K562 (cell line): ENCODE data around the gene FADS6. TPM values are rescaled to one million over a fixed set of nuclear protein-coding genes. Genes with fewer than 3 reads are reported as not detected.

ENCODE experiments used
- FOXA3 ChIP-seq, 2 experiments: fragments of 450-650 bp in 1 of 2; sonication (generic) in 1 of 2; formaldehyde crosslinking; IDR thresholded peaks in 1 of 2; conservative IDR thresholded peaks in 1 of 2; 2 replicates each; pipeline versions ENCODE4 v1.4.0 to v1.8.0; 2020 to 2022; ENCODE audit warnings: mild to moderate bottlenecking in 2 of 2, missing genetic modification reagents in 1 of 2
- GATAD2A ChIP-seq: fragments of 450-650 bp; IDR thresholded peaks from 2 replicates; pipeline ENCODE4 v1.6.1; 2017
- HLTF ChIP-seq: fragments of 450-650 bp; IDR thresholded peaks from 2 replicates; pipeline ENCODE4 v1.6.1; 2016
- HNRNPL ChIP-seq: fragments of 200-400 bp; formaldehyde crosslinking; IDR thresholded peaks from 2 replicates; pipeline ENCODE4 v1.6.1; 2017; ENCODE audit warnings: low read depth, mild to moderate bottlenecking, low read length
- NFATC3 ChIP-seq: fragments of 450-650 bp; IDR thresholded peaks from 2 replicates; pipeline ENCODE4 v1.6.1; 2017; ENCODE audit warnings: mild to moderate bottlenecking
- ZKSCAN3 ChIP-seq: fragments of 250-450 bp; sonication (Bioruptor Pico); IDR thresholded peaks from 2 replicates; pipeline ENCODE4 v1.4.0; 2020
- ZNF174 ChIP-seq: fragments of 250-450 bp; sonication (Bioruptor Pico); IDR thresholded peaks from 2 replicates; pipeline ENCODE4 v1.4.0; 2020; ENCODE audit warnings: mild to moderate bottlenecking
- polyA plus RNA-seq, 8 experiments: library from polyadenylated mRNA; depleted of rRNA in 4 of 8; stranded (reverse) in 5 of 8; unstranded in 3 of 8; fragments of >200 nt; fragmentation: Nextera tagmentation in 2 of 8; fragmentation: Illumina TruSeq in 1 of 8; extraction: Ambion mirVana in 2 of 8; extraction: Trizol in 1 of 8; gene quantifications; 2 replicates each; pipeline versions ENCODE4 v1.2.1 to v1.2.3, GENCODE V29; 2011 to 2014; ENCODE audit warnings: inconsistent platforms in 1 of 8, missing spikeins in 1 of 8
- total RNA-seq, 7 experiments: library from RNA; depleted of rRNA in 6 of 7; stranded (reverse); fragments of >200 nt in 6 of 7; fragmentation: Illumina TruSeq in 2 of 7; extraction: Trizol in 2 of 7; gene quantifications; 2 replicates each; pipeline versions ENCODE4 v1.2.1 to v1.2.3, GENCODE V29; 2011 to 2021; ENCODE audit warnings: low replicate concordance in 1 of 7
- TF ChIP-seq, protein P1 (sequence below), 3 experiments: IDR thresholded peaks in 2 of 3; conservative IDR thresholded peaks in 1 of 3; 2 replicates each; pipeline ENCODE4 v1.5.1; 2011 to 2012; ENCODE audit warnings: low read length in 3 of 3, mild to moderate bottlenecking in 3 of 3, control low read depth in 2 of 3, improper control_type of control experiment in 1 of 3, inconsistent platforms in 1 of 3, low read depth in 1 of 3, mixed read lengths in 1 of 3, moderate library complexity in 1 of 3; ENCODE audit not compliant: insufficient read depth in 2 of 3
- TF ChIP-seq, protein P2 (sequence below): sonication (generic); formaldehyde crosslinking; IDR thresholded peaks from 2 replicates; pipeline ENCODE4 v1.8.0; 2023; ENCODE audit warnings: mild to moderate bottlenecking, missing genetic modification reagents
- TF ChIP-seq, protein P3 (sequence below): fragments of 450-650 bp; IDR thresholded peaks from 2 replicates; pipeline ENCODE4 v1.6.1; 2016; ENCODE audit warnings: mild to moderate bottlenecking, moderate library complexity

Gene FADS6
- total and polyA plus RNA-seq, 9 of the 15 experiments (the other 6 are each of a cell fraction or from before 2014, with no cell fraction given): 0.18 to 0.22 TPM; not detected in 7

DNA sequence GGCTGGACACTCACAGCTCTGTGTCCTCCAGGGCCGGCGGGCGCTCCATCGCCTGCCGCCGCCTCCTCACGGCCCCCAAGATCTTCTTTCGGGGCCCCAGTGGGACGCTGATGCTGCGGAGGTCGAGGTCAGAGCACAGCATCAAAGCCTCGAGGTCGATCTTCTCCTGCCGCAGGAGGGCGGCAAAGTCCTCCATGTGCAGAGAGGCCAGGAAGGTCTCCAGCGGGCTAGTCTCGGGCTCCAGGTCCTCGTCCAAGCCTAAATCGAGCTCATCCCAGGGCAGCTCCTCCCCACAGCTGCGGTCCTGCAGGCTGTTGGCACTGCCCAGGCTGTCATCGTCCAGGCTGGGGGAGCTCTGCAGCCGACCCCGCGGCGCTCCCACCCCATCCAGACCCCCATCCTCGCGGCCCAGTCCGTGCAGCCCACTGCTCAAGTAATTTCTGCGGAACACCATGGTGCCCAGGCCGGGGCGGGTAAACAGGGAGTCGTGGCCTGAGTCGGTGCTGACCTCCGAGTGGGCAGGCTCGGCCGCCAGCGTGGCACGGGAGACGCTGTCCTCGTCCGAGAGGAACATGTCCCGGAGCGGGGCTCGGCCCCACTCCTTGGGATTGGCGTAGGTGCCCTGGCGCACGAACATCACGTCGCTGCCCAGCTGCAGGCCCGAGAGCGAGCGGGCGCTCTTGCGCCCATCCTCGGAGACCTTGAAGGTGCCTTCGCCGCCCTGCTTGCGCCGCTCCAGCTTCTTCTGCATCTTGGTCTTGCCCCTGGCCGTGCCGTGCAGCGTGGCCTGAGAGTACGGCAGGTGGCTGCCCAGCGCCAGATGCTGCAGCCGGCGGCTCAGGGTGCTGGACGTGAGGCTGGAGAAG lies 26.2 kb upstream of the FADS6 start (continued):
- TF ChIP-seq, protein P1, sequence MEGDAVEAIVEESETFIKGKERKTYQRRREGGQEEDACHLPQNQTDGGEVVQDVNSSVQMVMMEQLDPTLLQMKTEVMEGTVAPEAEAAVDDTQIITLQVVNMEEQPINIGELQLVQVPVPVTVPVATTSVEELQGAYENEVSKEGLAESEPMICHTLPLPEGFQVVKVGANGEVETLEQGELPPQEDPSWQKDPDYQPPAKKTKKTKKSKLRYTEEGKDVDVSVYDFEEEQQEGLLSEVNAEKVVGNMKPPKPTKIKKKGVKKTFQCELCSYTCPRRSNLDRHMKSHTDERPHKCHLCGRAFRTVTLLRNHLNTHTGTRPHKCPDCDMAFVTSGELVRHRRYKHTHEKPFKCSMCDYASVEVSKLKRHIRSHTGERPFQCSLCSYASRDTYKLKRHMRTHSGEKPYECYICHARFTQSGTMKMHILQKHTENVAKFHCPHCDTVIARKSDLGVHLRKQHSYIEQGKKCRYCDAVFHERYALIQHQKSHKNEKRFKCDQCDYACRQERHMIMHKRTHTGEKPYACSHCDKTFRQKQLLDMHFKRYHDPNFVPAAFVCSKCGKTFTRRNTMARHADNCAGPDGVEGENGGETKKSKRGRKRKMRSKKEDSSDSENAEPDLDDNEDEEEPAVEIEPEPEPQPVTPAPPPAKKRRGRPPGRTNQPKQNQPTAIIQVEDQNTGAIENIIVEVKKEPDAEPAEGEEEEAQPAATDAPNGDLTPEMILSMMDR (IDR thresholded peaks at IDR 0.05 in 2 of 3, conservative IDR thresholded peaks at IDR 0.05 in 1 of 3; ENCODE audit: insufficient read depth in 2 of 3, low read depth in 1 of 3, low read length in 3 of 3): peak; percentile 33 to 60 (median 54); a peak in 4 of 6 replicates
- TF ChIP-seq HNRNPL: peak; percentile 81; the same call in 1 of the 2 replicates
- TF ChIP-seq, protein P2, sequence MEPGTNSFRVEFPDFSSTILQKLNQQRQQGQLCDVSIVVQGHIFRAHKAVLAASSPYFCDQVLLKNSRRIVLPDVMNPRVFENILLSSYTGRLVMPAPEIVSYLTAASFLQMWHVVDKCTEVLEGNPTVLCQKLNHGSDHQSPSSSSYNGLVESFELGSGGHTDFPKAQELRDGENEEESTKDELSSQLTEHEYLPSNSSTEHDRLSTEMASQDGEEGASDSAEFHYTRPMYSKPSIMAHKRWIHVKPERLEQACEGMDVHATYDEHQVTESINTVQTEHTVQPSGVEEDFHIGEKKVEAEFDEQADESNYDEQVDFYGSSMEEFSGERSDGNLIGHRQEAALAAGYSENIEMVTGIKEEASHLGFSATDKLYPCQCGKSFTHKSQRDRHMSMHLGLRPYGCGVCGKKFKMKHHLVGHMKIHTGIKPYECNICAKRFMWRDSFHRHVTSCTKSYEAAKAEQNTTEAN (CRISPR knock-in tag): no peak
- no peak for TF ChIP-seq GATAD2A
- no peak for TF ChIP-seq HLTF
- TF ChIP-seq, protein P3, sequence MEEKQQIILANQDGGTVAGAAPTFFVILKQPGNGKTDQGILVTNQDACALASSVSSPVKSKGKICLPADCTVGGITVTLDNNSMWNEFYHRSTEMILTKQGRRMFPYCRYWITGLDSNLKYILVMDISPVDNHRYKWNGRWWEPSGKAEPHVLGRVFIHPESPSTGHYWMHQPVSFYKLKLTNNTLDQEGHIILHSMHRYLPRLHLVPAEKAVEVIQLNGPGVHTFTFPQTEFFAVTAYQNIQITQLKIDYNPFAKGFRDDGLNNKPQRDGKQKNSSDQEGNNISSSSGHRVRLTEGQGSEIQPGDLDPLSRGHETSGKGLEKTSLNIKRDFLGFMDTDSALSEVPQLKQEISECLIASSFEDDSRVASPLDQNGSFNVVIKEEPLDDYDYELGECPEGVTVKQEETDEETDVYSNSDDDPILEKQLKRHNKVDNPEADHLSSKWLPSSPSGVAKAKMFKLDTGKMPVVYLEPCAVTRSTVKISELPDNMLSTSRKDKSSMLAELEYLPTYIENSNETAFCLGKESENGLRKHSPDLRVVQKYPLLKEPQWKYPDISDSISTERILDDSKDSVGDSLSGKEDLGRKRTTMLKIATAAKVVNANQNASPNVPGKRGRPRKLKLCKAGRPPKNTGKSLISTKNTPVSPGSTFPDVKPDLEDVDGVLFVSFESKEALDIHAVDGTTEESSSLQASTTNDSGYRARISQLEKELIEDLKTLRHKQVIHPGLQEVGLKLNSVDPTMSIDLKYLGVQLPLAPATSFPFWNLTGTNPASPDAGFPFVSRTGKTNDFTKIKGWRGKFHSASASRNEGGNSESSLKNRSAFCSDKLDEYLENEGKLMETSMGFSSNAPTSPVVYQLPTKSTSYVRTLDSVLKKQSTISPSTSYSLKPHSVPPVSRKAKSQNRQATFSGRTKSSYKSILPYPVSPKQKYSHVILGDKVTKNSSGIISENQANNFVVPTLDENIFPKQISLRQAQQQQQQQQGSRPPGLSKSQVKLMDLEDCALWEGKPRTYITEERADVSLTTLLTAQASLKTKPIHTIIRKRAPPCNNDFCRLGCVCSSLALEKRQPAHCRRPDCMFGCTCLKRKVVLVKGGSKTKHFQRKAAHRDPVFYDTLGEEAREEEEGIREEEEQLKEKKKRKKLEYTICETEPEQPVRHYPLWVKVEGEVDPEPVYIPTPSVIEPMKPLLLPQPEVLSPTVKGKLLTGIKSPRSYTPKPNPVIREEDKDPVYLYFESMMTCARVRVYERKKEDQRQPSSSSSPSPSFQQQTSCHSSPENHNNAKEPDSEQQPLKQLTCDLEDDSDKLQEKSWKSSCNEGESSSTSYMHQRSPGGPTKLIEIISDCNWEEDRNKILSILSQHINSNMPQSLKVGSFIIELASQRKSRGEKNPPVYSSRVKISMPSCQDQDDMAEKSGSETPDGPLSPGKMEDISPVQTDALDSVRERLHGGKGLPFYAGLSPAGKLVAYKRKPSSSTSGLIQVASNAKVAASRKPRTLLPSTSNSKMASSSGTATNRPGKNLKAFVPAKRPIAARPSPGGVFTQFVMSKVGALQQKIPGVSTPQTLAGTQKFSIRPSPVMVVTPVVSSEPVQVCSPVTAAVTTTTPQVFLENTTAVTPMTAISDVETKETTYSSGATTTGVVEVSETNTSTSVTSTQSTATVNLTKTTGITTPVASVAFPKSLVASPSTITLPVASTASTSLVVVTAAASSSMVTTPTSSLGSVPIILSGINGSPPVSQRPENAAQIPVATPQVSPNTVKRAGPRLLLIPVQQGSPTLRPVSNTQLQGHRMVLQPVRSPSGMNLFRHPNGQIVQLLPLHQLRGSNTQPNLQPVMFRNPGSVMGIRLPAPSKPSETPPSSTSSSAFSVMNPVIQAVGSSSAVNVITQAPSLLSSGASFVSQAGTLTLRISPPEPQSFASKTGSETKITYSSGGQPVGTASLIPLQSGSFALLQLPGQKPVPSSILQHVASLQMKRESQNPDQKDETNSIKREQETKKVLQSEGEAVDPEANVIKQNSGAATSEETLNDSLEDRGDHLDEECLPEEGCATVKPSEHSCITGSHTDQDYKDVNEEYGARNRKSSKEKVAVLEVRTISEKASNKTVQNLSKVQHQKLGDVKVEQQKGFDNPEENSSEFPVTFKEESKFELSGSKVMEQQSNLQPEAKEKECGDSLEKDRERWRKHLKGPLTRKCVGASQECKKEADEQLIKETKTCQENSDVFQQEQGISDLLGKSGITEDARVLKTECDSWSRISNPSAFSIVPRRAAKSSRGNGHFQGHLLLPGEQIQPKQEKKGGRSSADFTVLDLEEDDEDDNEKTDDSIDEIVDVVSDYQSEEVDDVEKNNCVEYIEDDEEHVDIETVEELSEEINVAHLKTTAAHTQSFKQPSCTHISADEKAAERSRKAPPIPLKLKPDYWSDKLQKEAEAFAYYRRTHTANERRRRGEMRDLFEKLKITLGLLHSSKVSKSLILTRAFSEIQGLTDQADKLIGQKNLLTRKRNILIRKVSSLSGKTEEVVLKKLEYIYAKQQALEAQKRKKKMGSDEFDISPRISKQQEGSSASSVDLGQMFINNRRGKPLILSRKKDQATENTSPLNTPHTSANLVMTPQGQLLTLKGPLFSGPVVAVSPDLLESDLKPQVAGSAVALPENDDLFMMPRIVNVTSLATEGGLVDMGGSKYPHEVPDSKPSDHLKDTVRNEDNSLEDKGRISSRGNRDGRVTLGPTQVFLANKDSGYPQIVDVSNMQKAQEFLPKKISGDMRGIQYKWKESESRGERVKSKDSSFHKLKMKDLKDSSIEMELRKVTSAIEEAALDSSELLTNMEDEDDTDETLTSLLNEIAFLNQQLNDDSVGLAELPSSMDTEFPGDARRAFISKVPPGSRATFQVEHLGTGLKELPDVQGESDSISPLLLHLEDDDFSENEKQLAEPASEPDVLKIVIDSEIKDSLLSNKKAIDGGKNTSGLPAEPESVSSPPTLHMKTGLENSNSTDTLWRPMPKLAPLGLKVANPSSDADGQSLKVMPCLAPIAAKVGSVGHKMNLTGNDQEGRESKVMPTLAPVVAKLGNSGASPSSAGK: peak; percentile 34; the same call in 1 of the 2 replicates
- TF ChIP-seq FOXA3 (CRISPR knock-in tag; conservative IDR thresholded peaks at IDR 0.05 in 1 of 2, IDR thresholded peaks at IDR 0.05 in 1 of 2): no peak
- no peak for TF ChIP-seq ZNF174
- TF ChIP-seq ZKSCAN3 (CRISPR knock-in tag): no peak
- no peak for TF ChIP-seq NFATC3
